IMR-90 (cell line): ENCODE measurements around the gene CACNA1D. TPM values are rescaled to one million over a fixed set of nuclear protein-coding genes. Genes with fewer than 3 reads are reported as not detected.

Experiments used
- ATAC-seq: fragments of 200-7000 bp; cut with Tn5 transposase; 2 replicates; pipeline ENCODE4 v1.9.1; 2020; ENCODE audit warnings: low read depth, mild to moderate bottlenecking, moderate library complexity
- BruUV-seq: library from RNA; stranded (reverse); fragments of 400-500 nt; replicated peaks from 2 replicates; lab custom pipeline; 2021; lab: Mats Ljungman, UMichigan
- CTCF ChIA-PET: fragments of 300-600 bp; formaldehyde crosslinking; extraction: SDS; loops from one replicate; lab custom pipeline; 2021; ENCODE audit warnings: antibody characterized with exemption; lab: Yijun Ruan, JAX
- POLR2A ChIA-PET: fragments of 300-600 bp; sonication (Branson Sonifier 250); formaldehyde crosslinking; loops from one replicate; lab custom pipeline; 2022; ENCODE audit warnings: antibody characterized with exemption; ENCODE audit not compliant: unreplicated experiment; lab: Charles Lee
- DNase-seq: peaks from one replicate; pipeline ENCODE4 v3.0.0; 2013
- H2AFZ ChIP-seq: replicated peaks from 2 replicates; pipeline ENCODE3; 2013; ENCODE audit warnings: low read length, mild to moderate bottlenecking; ENCODE audit not compliant: poor library complexity
- H2AK5ac ChIP-seq: 2 replicates; pipeline ENCODE4 v1.6.1; 2013; ENCODE audit warnings: low read depth, low read length, inconsistent platforms
- H2AK9ac ChIP-seq: replicated peaks from 2 replicates; pipeline ENCODE3; 2013; ENCODE audit warnings: mild to moderate bottlenecking, low read depth, low read length, moderate library complexity; ENCODE audit not compliant: poor library complexity
- H2BK120ac ChIP-seq: 2 replicates; pipeline ENCODE4 v1.6.1; 2013; ENCODE audit warnings: low read depth, low read length, inconsistent platforms
- H2BK15ac ChIP-seq: 3 replicates; pipeline ENCODE4 v1.6.1; 2013; ENCODE audit warnings: low read depth, low read length, inconsistent platforms
- H2BK20ac ChIP-seq: 2 replicates; pipeline ENCODE4 v1.6.1; 2013; ENCODE audit warnings: low read depth, mild to moderate bottlenecking, inconsistent platforms, low read length, moderate library complexity
- H2BK5ac ChIP-seq: 2 replicates; pipeline ENCODE4 v1.6.1; 2013; ENCODE audit warnings: mild to moderate bottlenecking, low read depth, low read length, inconsistent platforms; ENCODE audit not compliant: poor library complexity, severe bottlenecking
- H3K14ac ChIP-seq: replicated peaks from 2 replicates; pipeline ENCODE4 v1.6.1; 2013; ENCODE audit warnings: low read depth, low read length, inconsistent platforms
- H3K18ac ChIP-seq: 2 replicates; pipeline ENCODE4 v1.6.1; 2013; ENCODE audit warnings: low read depth, low read length, control low read depth
- H3K23ac ChIP-seq: 2 replicates; pipeline ENCODE4 v1.6.1; 2013; ENCODE audit warnings: low read depth, low read length, inconsistent platforms
- H3K27ac ChIP-seq: 2 replicates; pipeline ENCODE4 v1.5.1; 2013; ENCODE audit warnings: mild to moderate bottlenecking, control low read depth, low read length; ENCODE audit not compliant: insufficient read depth
- H3K27me3 ChIP-seq: 2 replicates; pipeline ENCODE4 v1.6.1; 2013; ENCODE audit warnings: low read length; ENCODE audit not compliant: control insufficient read depth, insufficient read depth
- H3K36me3 ChIP-seq: 2 replicates; pipeline ENCODE4 v1.6.1; 2013; ENCODE audit warnings: low read length, mixed read lengths; ENCODE audit not compliant: control insufficient read depth, insufficient read depth
- H3K4ac ChIP-seq: 2 replicates; pipeline ENCODE4 v1.6.1; 2013; ENCODE audit warnings: low read depth, low read length, inconsistent platforms
- H3K4me1 ChIP-seq: 2 replicates; pipeline ENCODE4 v1.6.1; 2013; ENCODE audit warnings: low read length, mixed read lengths; ENCODE audit not compliant: control insufficient read depth, insufficient read depth
- H3K4me2 ChIP-seq: 2 replicates; pipeline ENCODE4 v1.6.1; 2013; ENCODE audit warnings: low read depth, mild to moderate bottlenecking, control low read depth, low read length, moderate library complexity
- H3K4me3 ChIP-seq: 2 replicates; pipeline ENCODE4 v1.5.1; 2013; ENCODE audit warnings: low read depth, mild to moderate bottlenecking, control low read depth, low read length, moderate library complexity; ENCODE audit not compliant: insufficient read depth
- H3K56ac ChIP-seq: 2 replicates; pipeline ENCODE4 v1.6.1; 2013; ENCODE audit warnings: low read length, inconsistent platforms; ENCODE audit not compliant: insufficient read depth; ENCODE audit errors: extremely low read depth
- H3K79me1 ChIP-seq, 2 experiments: 2 replicates each; pipeline ENCODE4 v1.6.1; 2013; ENCODE audit warnings: low read length in 2 of 2, inconsistent platforms in 1 of 2, low read depth in 1 of 2
- H3K9ac ChIP-seq: 2 replicates; pipeline ENCODE4 v1.6.1; 2013; ENCODE audit warnings: low read depth, low read length, control low read depth
- H3K9me1 ChIP-seq: 2 replicates; pipeline ENCODE4 v1.6.1; 2013; ENCODE audit warnings: low read length, inconsistent platforms; ENCODE audit not compliant: insufficient read depth
- H3K9me3 ChIP-seq: 2 replicates; pipeline ENCODE4 v1.6.1; 2013; ENCODE audit warnings: low read length; ENCODE audit not compliant: control insufficient read depth, insufficient read depth
- H4K20me1 ChIP-seq: 2 replicates; pipeline ENCODE4 v1.6.1; 2013; ENCODE audit warnings: low read length, inconsistent platforms; ENCODE audit not compliant: insufficient read depth
- H4K5ac ChIP-seq: 2 replicates; pipeline ENCODE4 v1.6.1; 2013; ENCODE audit warnings: mild to moderate bottlenecking, low read depth, low read length, control low read depth
- H4K8ac ChIP-seq, 2 experiments: 2 replicates each; pipeline ENCODE4 v1.6.1; 2013; ENCODE audit warnings: low read depth in 2 of 2, low read length in 2 of 2, control low read depth in 1 of 2, inconsistent platforms in 1 of 2
- H4K91ac ChIP-seq: 2 replicates; pipeline ENCODE4 v1.6.1; 2013; ENCODE audit warnings: low read depth, low read length, inconsistent platforms; ENCODE audit not compliant: insufficient read depth
- POLR2A ChIP-seq: IDR thresholded peaks from 2 replicates; pipeline ENCODE4 v1.6.1; 2012; ENCODE audit warnings: mild to moderate bottlenecking, low read depth, low read length
- WGBS, 2 experiments: methylation state at CpG; one replicate each; pipeline versions ENCODE4 v1.1.5 to v1.1.7; 2013; ENCODE audit warnings: missing lambda C conversion rate in 2 of 2; ENCODE audit not compliant: insufficient read length in 1 of 2; ENCODE audit errors: extremely low coverage in 2 of 2; 5-methylcytosine and 5-hydroxymethylcytosine counted together
- dilution Hi-C: fragments of 300-500 bp; cut with HindIII; formaldehyde crosslinking; loops from one replicate; pipeline ENCODE4 v1.14.3; 2018; ENCODE audit warnings: low sequenced_read_pairs; ENCODE audit not compliant: unreplicated experiment
- in situ Hi-C: fragments of 300-500 bp; cut with MboI; formaldehyde crosslinking; loops from 3 replicates; pipeline ENCODE4 v1.14.3; 2019; ENCODE audit warnings: low sequenced_read_pairs, inconsistent platforms, mixed read lengths
- intact Hi-C: fragments of 100-400 bp; cut with micrococcal nuclease; formaldehyde crosslinking; loops from 2 replicates; pipeline ENCODE4 v1.10.0; 2022
- polyA plus RNA-seq, 3 experiments: library from polyadenylated mRNA; depleted of rRNA; stranded (reverse); fragments of >200 nt; gene quantifications; 2 replicates each; pipeline ENCODE4 v1.2.3, GENCODE V29; 2012; ENCODE audit warnings: low replicate concordance in 1 of 3
- total RNA-seq: library from RNA; depleted of rRNA; stranded (reverse); fragments of >200 nt; gene quantifications from 2 replicates; pipeline ENCODE4 v1.2.3, GENCODE V29; 2012

CACNA1D gene
- total and polyA plus RNA-seq, 2 of the 4 experiments (the other 2 are of a cell fraction) = 0.07 TPM; not detected in 1

DNA sequence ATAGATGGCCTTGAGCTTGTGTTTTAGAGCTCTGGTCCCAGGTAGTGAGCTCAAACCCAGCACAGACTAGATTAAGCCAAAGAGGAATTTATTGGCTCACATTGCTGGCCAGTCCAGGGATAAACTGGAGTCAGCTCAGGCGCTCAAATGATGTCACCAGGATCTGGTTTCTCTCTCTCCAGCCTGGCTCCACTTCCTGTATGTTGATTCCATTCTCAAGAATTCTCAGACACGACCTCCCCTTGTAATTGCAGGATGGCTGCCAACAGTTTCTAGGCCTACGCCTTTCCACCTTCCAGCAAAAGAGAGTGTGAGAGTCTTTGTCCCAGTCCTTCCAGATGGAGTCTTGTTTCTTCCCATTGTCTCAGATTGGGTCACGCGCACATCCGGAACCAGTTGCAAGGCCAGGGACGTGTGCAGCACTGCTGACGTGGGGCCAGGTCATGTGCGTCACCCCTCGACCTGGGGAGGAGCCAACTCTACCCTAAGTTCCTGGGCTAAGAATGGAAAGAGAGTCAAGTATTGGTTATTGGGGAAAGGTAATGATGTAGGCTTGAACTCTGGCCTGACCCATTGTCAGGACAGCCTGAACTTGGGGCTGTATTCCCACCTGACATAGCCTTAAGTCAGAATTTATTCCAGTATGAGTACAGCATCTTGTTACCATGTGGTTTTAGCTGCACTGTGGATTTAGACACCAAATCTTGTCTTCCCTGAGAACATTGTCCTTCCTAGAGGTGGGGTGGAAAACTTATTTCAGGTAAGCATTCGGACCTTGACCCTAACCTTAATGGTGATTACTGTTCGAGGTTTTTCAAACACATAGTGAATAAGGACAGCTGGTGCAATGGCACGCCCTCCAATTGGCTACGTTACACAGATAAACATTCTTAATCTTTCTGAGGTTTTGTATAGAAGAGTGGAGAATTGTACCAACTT is 31.6 kb downstream of the CACNA1D start:
- Histone ChIP-seq H2BK15ac (no peak overlapping the region), H2AK9ac (no peak overlapping the region), H3K4ac (no peak overlapping the region), H3K79me1 (no peaks in the 10 kb centered on the region), H3K23ac (no peak overlapping the region), H2BK5ac (no peak overlapping the region), H3K4me2 (no peak overlapping the region), H3K14ac (no peak overlapping the region), H3K18ac (no peak overlapping the region), H3K9me1 (no peaks in the 10 kb centered on the region), H4K5ac (no peak overlapping the region), H2AK5ac (no peak overlapping the region), H2AFZ (no peak overlapping the region), H4K20me1 (no peaks in the 10 kb centered on the region), H3K36me3 (no peaks in the 10 kb centered on the region), H3K9me3 (no peaks in the 10 kb centered on the region), H2BK120ac (no peak overlapping the region), H3K9ac (no peak overlapping the region), H2BK20ac (no peak overlapping the region), H3K27me3 (no peaks in the 10 kb centered on the region), H3K56ac (no peak overlapping the region), H4K91ac (no peak overlapping the region), H3K4me3 (no peak overlapping the region), H3K4me1 (no peaks in the 10 kb centered on the region), H4K8ac (no peak overlapping the region), H3K27ac (no peak overlapping the region)
- ChIA-PET POLR2A (no interaction called here), CTCF (no interaction called here)
- no CpG with 5 or more reads among the region's 14 CpGs for WGBS, 2 experiments
- DNase-seq (no peak), ATAC-seq (no peak)
- dilution Hi-C loops = no loop called here
- intact Hi-C loops = no loop called here
- in situ Hi-C loops = no loop called here
- no peak for TF ChIP-seq POLR2A
- no TSS peak for BruUV-seq
